B cell (primary cell): ENCODE measurements around the gene SPAG6.

Source experiments
- CTCF ChIP-seq: fragments of 200-600 bp; IDR thresholded peaks from one replicate; pipeline ENCODE4 v1.8.0; 2022; ENCODE audit warnings: antibody characterized with exemption, mild to moderate bottlenecking
- EZH2 ChIP-seq: IDR thresholded peaks from 2 replicates; pipeline ENCODE4 v1.6.1; 2012; ENCODE audit warnings: borderline replicate concordance, low read depth, mild to moderate bottlenecking, moderate library complexity, low read length; ENCODE audit not compliant: insufficient read depth, poor library complexity, severe bottlenecking

- TF ChIP-seq CTCF (no peak), EZH2 (no peak)
Measured at GRCh38 chr10:22460101-22460500, 114.8 kb downstream of the SPAG6 start.
